SW480 (cell line): Measurements from ENCODE around the gene KCTD2.
"Not testable (repeated sequence)": the region's sequence is repeated elsewhere in the genome, so short reads cannot be mapped to it uniquely, and the experiment has no call there.

Source experiments
- DNase-seq: peaks from one replicate; pipeline ENCODE4 v3.0.0-alpha.2; 2016; ENCODE audit warnings: low spot score

The KCTD2 gene, protein sequence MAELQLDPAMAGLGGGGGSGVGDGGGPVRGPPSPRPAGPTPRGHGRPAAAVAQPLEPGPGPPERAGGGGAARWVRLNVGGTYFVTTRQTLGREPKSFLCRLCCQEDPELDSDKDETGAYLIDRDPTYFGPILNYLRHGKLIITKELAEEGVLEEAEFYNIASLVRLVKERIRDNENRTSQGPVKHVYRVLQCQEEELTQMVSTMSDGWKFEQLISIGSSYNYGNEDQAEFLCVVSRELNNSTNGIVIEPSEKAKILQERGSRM

GRCh38 chr17:75046407-75047289, at the start of gene KCTD2, which contains the start of gene ATP5PD:
KCTD2 (plus strand) TSS chr17:75047225; CDS start chr17:75047251, 26 bp downstream.
ATP5PD (minus strand) TSS chr17:75046969; CDS start chr17:75042650, 4,319 bp downstream.
- peak; percentile 96 for DNase-seq

GRCh38 chr17:74998783-74999182, 48.2 kb upstream of the KCTD2 start:
- DNase-seq = no peak

DNA sequence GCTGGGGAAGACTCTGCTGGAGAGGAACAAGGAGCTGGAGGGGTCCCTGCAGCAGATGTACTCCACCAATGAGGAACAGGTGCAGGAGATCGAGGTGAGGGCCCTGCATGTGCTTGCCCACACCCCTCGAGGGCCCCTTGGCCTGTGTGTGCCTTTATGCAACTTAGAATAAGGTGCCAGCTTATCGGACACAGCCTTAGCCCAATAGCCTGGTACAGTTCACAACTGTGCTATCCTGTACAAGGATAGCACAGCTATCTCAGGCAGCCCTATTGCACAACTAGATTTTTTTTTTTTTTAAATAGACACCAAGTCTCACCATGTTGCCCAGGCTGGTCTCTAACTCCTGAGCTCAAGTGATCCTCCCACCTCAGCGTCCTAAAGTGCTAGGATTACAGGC, 47.5 kb upstream of the KCTD2 start:
- no peak for DNase-seq

GRCh38 chr17:75001915-75002843, 44.8 kb upstream of the KCTD2 start:
- no peak for DNase-seq

GRCh38 chr17:75003070-75003956, 43.7 kb upstream of the KCTD2 start:
- DNase-seq = no peak

- DNase-seq = no peak
Observed at GRCh38 chr17:75003957-75004355, 43.1 kb upstream of the KCTD2 start.

- no peak for DNase-seq
Observed at GRCh38 chr17:75004371-75004770, 42.7 kb upstream of the KCTD2 start.

GRCh38 chr17:75005291-75005690, 41.7 kb upstream of the KCTD2 start:
- no peak for DNase-seq

DNA sequence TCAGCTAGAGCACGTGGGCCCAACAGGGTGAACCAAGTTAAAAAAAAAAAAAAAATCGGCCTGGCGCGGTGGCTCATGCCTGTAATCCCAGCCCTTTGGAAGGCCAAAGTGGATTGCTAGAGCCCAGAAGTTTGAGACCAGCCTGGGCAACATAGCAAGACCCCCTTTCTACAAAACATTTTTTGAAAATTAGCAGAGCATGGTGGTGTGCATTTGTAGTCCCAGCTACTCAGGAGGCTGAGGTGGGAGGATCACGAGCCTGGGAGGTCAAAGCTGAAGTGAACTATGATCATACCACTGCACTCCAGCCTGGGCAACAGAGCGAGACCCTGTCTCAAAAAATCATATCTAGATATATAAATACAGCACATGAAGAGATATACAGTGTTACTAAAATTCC, 40.9 kb upstream of the KCTD2 start:
- not testable (repeated sequence) for DNase-seq

- peak; percentile 43 for DNase-seq
Observed at GRCh38 chr17:75006653-75007052, 40.4 kb upstream of the KCTD2 start.

DNA sequence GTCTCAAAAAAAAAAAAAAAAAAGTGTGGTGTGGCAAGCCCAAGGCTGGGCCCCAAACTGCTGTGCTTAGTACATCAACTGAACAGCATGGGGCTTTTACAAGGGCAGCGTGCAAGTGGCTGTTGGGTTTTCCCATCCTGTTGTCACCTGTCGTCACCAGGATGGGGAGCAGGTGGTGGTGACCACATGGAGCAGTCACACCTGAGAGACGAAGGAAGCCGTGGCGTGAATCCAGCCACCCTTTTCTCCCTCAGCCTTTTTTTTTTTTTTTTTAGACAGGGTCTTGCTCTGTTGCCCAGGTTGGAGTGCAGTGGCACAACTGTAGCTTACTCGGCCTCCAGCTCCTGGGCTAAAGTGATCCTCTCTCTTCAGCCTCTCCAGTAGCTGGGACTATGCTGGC, 38.7 kb upstream of the KCTD2 start:
- DNase-seq = no peak

GRCh38 chr17:75009139-75009724, 37.8 kb upstream of the KCTD2 start:
- no peak for DNase-seq

DNA sequence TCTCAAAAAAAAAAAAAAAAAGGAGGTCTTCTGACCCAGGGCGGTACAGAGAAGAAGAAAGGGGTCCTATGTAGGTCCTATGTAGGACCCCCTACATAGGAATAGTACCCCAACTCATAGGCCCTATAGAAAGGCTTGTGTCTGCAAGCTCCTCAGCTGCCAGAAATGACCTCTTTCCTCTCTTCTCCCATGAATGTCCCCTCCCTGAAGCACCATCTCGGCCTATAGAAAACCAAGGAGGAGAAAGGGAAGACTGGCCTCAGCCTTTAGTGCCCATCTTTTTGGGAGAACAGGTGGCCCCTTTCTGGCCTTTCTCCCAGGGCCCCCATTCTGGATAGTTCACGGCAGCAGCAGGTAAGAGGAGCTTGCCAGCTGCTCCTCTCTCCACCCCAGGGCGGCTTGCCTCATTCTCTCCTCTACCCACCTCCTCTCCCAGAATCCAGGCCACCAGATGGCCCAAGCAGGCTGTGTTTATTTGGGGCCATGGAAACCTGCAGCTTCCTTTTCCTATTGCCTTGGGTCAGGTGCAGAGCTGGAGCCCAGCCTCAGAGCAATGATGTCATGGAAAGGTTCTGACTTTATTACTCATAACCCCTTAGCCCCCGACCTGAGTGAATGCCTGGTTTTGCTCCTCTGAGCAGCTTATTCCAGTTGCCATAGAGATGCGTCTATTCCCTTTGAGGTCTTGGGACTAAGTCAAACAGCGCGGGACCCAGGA, 36.2 kb upstream of the KCTD2 start:
- no peak for DNase-seq

- no peak for DNase-seq
Observed at GRCh38 chr17:75011401-75012095, 35.5 kb upstream of the KCTD2 start.

DNA sequence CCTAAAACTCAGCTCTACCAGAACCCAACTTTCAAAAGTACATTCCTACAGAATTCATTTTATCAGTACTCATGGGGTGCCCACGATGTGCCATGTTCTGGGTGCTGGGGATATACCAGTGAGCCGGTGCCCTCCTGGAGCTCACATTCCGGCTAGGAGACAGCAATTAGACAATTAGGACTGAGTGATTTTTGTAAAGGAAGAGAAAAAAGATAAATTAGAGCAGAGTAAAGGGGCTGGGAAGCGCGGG, 35.0 kb upstream of the KCTD2 start:
- no peak for DNase-seq

GRCh38 chr17:75012346-75013091, 34.5 kb upstream of the KCTD2 start, which contains the start of gene MRPL58:
MRPL58 (plus strand) TSS chr17:75012670; CDS start chr17:75012687, 17 bp downstream.
- peak; percentile 90 for DNase-seq

DNA sequence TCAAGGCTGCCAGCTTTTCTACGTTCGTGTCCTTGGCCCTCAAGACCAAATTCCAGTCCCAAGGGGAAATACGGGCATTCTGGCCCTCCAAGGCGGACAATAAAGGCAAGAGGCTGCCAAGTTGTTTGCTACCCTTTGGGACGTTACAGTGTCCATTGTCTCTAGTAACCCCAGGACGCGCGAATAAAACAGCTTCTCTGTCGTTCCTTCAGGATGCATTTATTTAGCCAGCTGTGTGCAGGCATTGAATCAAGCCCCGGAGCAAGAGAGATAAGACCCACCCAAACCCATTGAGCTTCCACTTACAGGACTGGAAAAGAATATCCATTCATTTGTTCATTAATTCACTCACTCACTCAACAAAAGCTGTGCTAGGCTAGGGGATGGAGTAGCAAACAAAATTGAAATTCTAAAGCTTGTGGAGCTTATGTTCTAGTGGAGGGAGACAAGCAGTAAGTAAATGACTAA, 33.9 kb upstream of the KCTD2 start:
- no peak for DNase-seq

- DNase-seq = no peak
Observed at GRCh38 chr17:75019146-75019545, 27.9 kb upstream of the KCTD2 start.

- DNase-seq = no peak
Observed at GRCh38 chr17:75019710-75020109, 27.3 kb upstream of the KCTD2 start.
